Pulmonary artery endothelial cell (primary cell): ENCODE measurements around the gene PEX5L. TPM values are rescaled to one million over a fixed set of nuclear protein-coding genes. Genes with fewer than 3 reads are reported as not detected.

Source experiments
- DNase-seq: peaks from one replicate; pipeline ENCODE4 v3.0.0-alpha.2; 2011; ENCODE audit warnings: low read depth, low spot score
- total RNA-seq: library from RNA; depleted of rRNA; stranded (reverse); fragments of >200 nt; gene quantifications from 2 replicates; pipeline ENCODE4 v1.2.3, GENCODE V29; 2014

PEX5L gene
- total RNA-seq, 1 donor from 2014 or later: not detected

DNA sequence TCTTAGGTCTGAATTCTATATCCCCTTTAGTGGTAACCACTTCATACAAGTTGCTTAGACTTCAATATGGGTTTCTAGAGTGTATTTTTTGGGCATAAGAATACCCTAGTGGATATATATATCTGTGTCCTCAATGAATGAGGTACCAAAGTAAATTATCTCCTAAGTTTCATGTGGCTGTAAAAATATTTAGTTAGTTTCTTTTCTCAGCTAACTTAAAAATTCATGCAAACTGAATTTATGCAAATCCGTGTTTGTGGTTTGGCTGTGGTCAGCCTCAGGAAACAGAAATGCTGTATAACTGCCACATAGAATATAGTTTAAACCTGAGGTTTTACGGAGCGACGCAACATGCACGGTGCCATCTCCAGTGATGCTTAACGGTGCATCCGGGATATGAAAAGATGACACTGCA is 80.3 kb downstream of the PEX5L start:
- no peak for DNase-seq

DNA sequence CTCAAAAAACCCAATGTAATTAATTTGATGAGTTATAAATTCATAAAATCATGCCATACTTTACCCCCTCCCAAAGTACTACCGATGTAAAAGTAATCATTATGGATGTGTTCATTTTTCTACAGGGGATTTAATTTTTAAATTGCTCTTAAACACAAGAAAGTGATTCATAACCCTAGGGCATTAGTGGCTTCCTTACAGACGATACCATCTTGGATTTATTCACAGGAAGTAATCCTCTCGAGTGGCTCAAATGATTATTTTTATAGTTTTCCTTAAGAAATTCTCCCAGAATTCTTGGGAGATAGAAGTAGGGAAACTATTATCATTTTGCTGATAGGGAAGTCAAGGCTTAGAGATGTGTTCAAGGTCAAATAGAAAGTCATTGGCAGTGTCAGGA is 80.9 kb downstream of the PEX5L start:
- no peak for DNase-seq

DNA sequence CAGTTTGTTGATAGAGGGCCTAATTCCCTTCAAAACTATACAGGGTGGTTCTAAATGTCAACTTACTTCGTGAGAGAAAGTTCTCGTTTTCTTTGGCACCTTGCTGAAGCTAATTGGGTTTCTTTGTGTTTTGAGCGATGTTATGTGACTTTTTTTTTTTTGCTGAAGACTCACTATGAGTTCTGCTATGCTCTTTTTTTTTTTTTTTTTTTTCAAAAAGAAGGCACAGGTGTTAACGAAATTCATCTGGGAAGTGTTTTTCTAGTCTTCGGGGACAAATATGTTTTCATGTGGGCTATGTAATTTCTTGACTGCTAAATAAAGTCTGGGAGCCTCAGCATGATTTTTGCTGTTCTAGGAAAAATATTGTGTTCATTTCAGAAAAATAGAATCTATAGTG is 81.5 kb downstream of the PEX5L start:
- DNase-seq: no peak

DNA sequence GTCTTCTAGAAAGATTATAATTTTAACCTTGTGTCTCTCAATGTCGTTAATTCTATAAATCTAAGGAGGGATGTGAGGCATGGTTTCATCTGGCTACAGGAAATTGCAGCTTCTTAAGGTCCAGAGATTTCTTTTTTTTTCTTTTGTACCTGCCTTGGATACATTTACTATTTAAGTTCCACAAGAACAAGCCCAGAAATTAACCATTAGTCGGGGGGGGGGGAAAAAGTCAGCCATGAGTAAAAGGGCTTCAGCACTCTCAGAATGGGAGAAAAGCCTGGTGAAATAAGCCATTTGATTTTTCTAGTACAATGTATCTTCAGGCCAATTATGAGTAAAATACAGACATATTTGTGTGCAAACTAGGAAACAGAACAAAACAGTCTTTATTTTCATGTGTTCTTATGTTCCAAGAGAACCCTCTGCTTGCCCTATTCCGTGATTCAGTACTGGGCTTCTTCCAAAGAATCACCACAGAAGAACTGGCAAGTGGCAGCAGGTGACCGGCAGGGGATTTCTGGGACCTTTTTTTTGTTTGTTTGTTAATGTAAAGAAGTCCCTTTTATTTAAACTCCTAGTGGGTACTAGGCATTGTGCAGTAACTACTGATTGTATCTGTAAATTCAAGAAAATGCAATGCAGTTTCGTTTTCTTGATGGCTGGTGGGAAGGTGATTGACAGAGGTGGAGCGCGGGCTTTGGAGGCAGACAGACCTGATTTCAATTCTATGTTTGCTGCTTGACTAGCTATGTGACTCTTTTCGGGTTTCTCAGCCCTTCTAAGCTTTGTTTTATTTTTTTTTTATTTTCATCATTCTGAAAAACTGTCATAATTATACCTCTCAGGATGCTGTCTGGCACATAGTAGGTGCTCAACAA is 82.5 kb downstream of the PEX5L start:
- no peak for DNase-seq

DNA sequence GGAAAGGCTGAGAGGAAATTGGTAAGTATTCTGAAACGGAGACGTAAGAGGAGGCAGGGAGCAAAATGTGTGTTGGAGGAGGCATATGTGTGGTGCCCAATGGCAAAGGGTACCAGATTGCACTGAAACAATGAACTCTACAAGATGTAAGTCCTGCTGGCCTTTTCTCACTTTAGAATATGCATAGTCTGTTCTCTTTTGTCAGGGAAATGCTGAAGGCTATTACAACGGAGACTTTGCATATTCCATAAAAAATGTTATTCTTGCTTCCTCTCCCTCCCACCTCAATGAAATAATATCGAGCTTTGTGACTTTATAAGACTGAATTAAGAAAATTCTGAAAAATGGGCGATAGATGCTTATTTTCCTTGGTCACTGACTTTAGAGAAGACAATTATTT is 85.9 kb downstream of the PEX5L start:
- DNase-seq: no peak

DNA sequence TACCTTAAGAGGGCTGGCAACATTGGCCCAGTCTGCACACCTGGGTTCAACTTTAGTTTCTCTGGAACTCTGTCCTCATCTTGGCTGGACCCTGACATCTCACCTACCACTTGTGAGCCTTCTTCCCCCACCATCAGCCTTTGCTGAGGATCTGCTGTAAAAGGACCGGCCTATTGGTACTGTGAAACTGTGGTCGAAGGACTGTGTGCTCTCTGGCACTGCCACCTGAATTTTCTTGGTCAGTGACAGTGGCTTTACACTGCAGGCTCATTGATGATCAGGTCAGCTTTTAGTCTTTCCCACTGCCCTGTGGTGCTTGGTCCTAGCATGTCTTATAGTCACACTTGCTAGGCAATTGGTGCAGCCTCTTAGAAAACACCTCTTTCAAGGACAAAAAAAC is 86.9 kb downstream of the PEX5L start:
- DNase-seq: no peak

DNA sequence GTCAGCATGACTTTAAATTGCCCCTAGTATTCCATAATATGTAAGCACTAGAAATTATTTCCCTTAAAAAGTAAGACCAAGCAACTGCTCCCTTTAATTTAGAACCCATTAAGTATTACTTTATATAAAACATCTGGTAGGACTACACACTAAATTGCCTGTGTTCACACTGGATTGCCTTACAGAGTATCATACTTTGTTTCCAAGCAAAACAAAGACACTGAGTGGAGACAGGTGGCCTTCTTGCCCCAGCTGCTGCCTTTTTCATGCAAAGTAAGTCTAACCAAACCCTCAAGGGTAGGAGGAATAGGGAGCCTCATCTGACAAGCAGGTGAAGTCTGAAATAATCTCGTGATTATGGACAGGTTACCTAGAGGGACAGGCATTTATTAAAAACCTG is 87.3 kb downstream of the PEX5L start:
- DNase-seq: no peak

DNA sequence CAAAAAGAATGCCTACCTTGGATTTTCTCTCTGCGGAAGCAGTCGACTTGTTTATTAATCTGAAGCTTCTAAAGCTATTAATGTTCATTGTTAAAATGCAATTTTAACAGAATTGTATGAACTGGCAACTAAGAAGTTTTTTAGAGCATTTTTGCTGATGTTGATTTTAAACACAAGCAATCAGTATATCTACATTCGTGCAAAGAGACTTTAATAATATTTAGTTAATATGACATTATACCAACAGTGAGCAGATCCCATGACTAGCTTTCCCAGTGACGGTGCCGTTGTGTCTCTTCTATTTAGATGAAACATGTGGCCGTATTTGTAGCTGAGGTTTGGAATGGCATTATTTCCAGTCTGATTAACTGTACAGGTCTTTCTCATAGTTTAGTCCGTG is 88.0 kb downstream of the PEX5L start:
- no peak for DNase-seq

DNA sequence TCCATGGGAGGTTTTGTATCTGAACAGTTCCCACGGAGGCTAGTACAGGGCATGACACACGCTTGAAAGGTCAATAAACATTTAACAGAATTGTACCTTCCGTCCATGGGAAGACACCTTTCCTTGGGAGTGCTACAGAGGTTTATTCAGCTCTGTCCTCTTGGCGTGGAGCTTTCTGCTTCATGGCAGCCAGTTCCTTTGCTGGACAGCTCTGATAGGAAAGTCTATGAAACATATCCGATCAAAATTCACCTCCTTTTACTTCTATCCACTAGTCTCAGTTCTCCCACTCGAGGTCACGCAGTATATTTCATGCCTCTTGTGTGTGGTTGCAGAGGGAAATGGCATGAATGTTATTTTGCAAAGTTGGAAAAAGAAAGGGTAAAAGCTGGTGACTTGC is 91.2 kb downstream of the PEX5L start:
- no peak for DNase-seq

DNA sequence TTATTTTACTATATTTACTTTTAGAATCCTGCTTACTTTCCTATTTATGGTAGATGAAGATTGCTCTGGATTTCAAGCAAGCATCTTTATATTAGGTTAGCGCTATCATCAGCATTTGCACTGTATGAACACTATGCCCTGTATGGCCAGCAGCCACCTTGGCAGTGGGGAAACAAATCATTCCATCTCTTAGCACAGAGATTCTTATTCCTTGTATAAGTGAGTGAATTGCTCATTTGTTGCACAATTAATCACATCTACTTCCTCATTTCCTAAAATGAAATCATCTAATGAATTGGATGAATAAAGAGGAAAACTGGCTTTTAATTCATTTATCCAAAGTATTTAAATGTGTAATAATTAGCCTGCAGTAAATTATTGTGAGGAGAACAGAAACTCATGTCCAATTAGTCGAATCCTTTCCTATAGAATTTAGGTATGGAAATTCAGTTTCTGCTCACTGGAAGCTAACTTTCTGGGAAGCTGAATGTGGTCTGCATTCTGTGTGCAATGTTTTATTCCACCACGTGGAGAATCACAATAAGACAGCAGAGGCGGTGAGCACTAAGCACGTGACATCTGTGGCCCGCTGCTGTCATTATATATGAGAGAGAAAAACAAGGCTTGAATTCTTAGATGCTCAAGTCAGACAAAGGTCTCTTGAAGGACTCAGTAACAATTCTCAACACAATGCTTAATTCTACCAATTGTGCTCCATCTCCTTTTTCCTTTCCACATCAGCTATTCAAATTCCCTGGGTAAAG is 93.4 kb downstream of the PEX5L start:
- no peak for DNase-seq

DNA sequence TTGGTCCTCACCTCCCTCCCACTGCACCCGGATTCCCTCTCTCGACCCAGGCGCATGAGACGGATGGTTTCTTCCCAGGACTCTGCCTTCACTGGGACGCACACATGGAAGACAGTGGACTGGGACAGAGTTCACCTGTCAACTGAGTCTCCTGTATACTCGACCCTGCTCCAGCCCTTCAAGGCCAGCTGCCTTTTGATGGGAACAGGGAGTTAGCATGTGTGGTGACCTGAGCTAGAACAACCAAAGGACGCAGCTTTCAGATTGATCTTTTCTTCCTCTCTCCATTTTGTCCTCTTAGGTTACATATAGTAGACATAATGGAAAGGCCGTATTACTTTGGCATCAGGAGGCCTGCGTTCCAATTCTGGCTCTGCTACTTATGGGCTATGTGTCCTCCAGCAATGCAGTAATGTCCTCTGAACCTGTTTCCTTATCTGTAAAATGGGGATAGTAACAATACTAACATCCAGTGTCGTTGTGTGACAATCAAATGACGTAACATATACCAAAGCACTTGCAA is 94.1 kb downstream of the PEX5L start:
- DNase-seq: no peak

DNA sequence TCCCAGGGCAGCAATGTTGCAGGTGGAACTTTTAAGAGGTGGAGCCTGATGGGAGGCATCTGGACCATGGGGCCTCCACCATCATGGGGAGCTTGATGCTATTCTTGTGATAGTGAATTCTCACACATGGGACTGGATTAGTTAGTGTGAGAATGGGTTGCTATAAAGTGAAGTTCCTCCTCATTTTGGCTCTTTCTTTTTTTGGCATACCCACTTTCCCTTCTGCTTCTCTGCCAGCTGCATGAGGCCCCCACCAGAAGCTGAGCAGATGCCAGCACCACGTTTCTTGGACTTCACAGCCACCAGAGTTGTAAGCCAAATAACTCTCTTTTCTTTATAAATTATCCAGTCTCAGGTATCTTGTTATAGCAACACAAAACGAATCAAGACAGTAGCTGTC is 101.0 kb downstream of the PEX5L start:
- DNase-seq: no peak

DNA sequence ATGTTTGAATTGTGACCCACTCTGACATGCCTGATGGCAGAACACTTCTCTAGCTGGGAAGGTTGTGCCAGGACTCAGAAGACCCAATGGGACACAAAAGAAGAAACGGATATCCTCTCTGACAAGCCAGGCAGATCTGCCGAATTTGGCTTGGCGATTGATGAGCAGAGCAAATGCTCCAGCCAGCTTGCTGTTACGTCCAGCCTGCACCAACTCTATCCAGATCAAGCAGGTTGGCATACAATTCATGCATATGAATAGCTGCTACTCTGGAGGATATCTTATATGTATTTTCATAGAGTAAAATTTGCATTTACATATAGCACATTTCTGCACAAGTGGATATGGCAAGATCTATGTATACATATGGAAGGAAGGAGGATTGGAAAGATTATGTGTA is 102.8 kb downstream of the PEX5L start:
- DNase-seq: no peak

DNA sequence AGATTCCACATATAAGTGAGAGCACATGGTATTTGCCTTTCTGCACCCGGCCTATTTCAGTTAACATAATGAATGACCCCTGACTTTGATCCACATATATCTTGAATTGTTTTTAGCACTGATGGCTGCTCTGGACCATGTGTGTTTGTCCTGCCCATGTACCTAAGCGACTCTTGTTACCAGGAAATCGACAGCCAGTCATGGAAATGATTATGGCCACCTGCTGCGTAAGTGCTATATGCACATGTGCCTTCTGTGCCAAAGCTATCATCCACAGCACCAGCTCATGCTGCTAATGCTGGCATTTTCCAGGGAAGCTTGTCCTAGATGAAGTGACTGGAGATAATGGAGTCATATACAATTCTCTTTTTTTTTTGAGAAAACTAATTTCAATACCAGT is 103.7 kb downstream of the PEX5L start:
- DNase-seq: no peak

DNA sequence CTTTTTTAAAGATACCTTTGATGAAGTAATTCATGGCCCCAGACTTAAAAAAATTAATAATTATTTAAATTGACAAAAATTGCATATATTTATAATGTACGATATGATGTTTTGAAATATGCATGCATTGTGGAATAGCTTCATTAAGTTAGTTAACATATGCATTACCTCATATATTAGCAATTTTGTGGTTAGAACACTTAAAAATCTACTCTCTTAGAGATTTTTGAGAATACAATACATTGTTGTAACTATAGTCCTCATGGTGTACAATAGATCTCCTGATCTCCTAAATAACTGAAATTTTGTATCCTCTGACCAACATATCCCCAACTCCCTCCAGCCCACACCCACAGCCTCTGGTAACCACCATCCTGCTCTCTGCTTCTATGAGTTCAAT is 104.1 kb downstream of the PEX5L start:
- DNase-seq: no peak

DNA sequence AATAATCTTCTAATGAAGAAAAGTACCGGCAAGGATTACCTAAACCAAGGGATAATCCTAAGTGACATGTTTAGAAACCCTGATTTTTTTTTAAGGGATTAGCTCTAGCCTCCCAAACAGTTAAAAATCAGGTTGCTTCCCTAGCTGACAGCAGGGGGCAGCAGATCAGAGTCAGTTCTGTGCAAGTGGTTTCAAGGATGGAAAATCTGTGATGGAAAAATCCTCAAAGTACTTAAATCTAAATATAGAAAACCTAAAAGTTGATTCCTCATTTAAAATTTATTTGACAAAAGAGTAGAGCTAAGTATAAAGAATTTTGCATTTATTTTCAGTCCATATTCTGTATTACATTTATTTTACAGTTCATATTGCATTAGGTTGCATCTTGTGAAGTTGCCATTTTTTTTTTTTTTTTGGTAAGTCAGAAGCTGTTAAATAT is 107.6 kb downstream of the PEX5L start:
- peak; percentile 20 for DNase-seq

DNA sequence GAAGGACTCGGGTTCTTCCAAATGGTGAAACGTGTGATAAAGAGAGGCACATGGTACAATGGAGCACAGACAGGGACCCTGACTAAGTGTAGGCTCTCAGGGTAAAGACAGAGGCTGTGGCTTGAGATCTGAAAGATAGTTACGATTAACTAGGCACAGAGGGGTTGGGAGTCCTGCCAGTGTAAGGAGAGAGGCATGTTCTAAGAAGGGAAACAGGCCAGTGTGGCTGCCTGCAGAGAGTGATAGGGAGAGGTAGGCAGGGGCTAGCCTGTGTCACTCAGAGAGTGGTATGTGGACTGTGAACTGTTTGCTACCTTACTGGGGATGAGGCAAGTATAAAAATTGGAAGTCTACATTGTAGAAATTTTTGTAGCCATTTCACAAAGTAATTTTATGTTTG is 109.5 kb downstream of the PEX5L start:
- no peak for DNase-seq

DNA sequence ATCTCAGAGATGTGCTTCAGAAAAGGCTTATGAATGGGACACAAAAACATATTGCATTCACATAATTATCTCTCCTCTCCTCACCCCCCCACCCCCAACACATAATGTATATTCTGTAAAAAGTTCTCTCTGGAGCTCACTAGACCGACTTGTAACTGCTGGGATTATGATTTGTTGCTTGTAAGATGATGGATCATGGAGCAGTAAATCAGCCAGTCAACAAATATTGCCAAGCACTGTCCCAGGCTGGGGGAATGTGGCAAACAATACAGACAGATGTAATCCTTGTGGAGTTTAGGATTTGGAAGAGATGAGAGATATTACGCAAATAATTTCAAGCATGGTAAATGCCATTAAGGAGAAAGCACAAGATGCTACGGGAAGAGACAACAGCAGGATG is 114.8 kb downstream of the PEX5L start:
- DNase-seq: no peak

DNA sequence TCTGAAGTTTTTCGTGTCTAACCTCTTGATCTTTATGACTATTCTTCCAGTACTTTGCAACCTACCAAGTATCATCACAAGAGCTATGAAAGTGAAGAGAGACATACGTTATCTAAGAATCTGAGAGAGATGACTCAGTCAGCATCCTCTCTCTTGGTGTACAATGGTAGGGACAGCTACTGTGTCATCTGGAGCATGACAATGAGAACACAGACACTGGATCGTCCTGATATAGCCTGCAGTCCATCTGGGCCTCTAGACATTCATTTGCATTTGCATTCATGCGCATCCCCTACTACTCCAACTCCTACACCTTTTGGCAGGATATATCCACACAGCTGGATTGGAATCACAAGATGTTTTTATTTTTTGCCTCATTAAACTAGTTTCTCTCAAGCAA is 115.2 kb downstream of the PEX5L start:
- no peak for DNase-seq

DNA sequence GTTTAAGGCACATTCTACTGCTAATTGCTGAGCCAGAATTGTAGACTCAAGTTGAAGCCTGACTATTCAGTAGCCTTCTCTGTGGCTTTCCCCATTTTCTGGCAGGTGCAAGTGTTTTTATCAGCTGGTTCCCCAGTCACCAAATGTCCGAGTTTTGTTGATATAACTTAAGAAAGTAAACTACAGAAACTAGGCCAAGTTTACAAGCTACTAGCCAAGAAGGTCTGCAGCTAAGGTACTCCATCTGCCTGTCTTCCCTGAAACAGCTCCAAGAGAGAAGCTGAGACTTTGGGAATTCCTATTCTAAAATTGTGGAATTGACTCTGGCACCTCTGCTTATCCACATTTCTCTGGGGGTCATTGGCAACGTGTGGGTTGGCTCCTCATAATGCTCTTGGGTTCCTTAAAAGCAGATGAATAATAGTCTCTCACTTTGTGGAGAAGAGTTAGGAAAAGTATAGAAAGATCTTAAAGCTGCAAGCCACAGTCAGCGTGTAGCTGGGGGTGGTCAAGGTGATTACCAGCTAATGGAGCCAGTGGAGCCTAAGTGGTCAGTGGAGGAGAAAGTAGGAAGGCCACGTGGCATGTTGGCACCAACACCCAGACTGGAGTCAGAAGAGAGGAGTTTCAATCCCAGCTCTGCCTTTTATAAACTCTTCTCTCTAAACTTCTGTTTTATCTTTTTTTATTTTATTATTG is 128.8 kb downstream of the PEX5L start:
- DNase-seq: no peak

DNA sequence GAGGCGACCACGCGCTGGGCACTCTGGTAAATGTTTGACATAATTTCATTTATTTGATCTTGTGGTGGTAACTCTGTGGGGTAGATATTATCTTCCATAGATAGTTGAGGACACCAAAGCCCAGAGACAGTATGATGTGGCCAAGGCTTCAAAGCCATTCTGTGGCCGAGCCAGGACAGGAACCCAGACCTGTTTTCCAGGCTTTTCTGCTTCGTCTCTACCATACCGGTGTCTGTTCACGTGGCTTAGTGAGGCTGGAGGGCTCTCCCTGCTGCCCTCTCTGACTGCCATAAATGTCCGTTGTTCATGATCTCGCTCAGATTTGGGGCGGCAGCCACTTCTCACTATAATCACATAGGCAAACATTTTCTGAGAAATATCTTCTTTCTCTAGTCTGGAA is 134.7 kb downstream of the PEX5L start:
- no peak for DNase-seq

DNA sequence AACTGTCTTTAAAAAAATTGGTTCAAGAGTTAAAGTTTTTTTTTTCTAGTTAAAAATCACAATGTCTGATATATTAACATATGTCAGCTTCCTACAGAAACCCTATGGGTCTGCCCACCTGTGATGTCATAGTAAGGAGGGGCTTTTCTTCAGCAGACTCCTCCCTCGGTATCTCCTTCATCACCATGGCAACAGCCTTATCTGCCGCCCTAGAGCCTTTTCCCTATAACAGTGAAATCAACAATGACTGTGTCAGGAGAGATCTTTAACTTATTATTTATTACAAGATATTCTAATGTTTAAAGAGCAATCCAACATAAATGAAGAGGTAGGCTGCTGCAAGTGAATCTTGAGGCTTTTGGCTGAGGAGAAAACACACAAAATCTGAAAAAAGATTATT is 138.7 kb downstream of the PEX5L start:
- peak; percentile 19 for DNase-seq
